Measurements from ENCODE around the gene ADH1B. TPM values are rescaled to one million over a fixed set of nuclear protein-coding genes. Genes with fewer than 3 reads are reported as not detected.

ADH1B gene
- total RNA-seq, 1 experiment from 2014 or later, result 1.0 TPM

GRCh38 chr4:99310389-99310788 lies 10.8 kb downstream of the ADH1B start:
- TF ChIP-seq GRHL2 (CRISPR knock-in tag; IDR thresholded peaks at IDR 0.05; ENCODE audit: insufficient replicate concordance, severe bottlenecking), result no peak
- TF ChIP-seq JUN (CRISPR knock-in tag; IDR thresholded peaks at IDR 0.05), result no peak
- TF ChIP-seq USF1 (CRISPR knock-in tag; IDR thresholded peaks at IDR 0.05), result no peak
- no peak for TF ChIP-seq AFF4 (CRISPR knock-in tag; IDR thresholded peaks at IDR 0.05; ENCODE audit: borderline replicate concordance)
- no peak for TF ChIP-seq JAZF1 (CRISPR knock-in tag; IDR thresholded peaks at IDR 0.05)
- no peak for TF ChIP-seq ZNF281 (CRISPR knock-in tag; IDR thresholded peaks at IDR 0.05)
- no peak for TF ChIP-seq E2F1 (CRISPR knock-in tag; IDR thresholded peaks at IDR 0.05)
- Mint-ChIP-seq H3K9me3 (no peaks in the 10 kb centered on the region), H3K27me3 (ENCODE audit: low read depth) (no peaks in the 10 kb centered on the region), H3K4me3 (peak overlapping the region; percentile 20; the same call in 1 of the 2 replicates), H3K4me1 (peaks cover 21% of the 10 kb centered on the region), H3K36me3 (no peaks in the 10 kb centered on the region), H3K27ac (peak overlapping the region; percentile 5)
- ATAC-seq, result peak; percentile 44; the same call in 1 of the 2 replicates
- DNase-seq (ENCODE audit: low spot score), result no peak
- ChIA-PET CTCF (no interaction called here), POLR2A (no interaction called here)

- H3K4me1 Mint-ChIP-seq, result peaks cover 18% of the 10 kb centered on the region
- DNase-seq (ENCODE audit: low spot score) (no peak), ATAC-seq (no peak)
- H3K4me3 Mint-ChIP-seq, result no peak overlapping the region
- H3K27ac Mint-ChIP-seq, result no peak overlapping the region
- H3K27me3 Mint-ChIP-seq (ENCODE audit: low read depth), result no peaks in the 10 kb centered on the region
- H3K36me3 Mint-ChIP-seq, result peaks cover 4% of the 10 kb centered on the region
- POLR2A ChIA-PET, result no interaction called here
- CTCF ChIA-PET, result no interaction called here
- H3K9me3 Mint-ChIP-seq, result peaks cover 6% of the 10 kb centered on the region
- TF ChIP-seq MXD4 (CRISPR knock-in tag; IDR thresholded peaks at IDR 0.05; ENCODE audit: borderline replicate concordance) (no peak), ZNF121 (CRISPR knock-in tag; IDR thresholded peaks at IDR 0.05) (no peak), MLX (CRISPR knock-in tag; IDR thresholded peaks at IDR 0.05) (no peak), ERG (CRISPR knock-in tag; IDR thresholded peaks at IDR 0.05) (no peak), JUN (CRISPR knock-in tag; IDR thresholded peaks at IDR 0.05) (no peak), GABPB1 (CRISPR knock-in tag; IDR thresholded peaks at IDR 0.05) (no peak), ZMAT4 (CRISPR knock-in tag; IDR thresholded peaks at IDR 0.05) (no peak), NR3C1 (CRISPR knock-in tag; conservative IDR thresholded peaks at IDR 0.05; ENCODE audit: low read depth) (no peak), USF2 (CRISPR knock-in tag; IDR thresholded peaks at IDR 0.05) (no peak), ZNF263 (CRISPR knock-in tag; IDR thresholded peaks at IDR 0.05; ENCODE audit: low read depth) (no peak), RORB (CRISPR knock-in tag; IDR thresholded peaks at IDR 0.05) (no peak), ZNF281 (CRISPR knock-in tag; IDR thresholded peaks at IDR 0.05) (no peak), HMGA2 (CRISPR knock-in tag; IDR thresholded peaks at IDR 0.05) (no peak), NFYB (CRISPR knock-in tag; conservative IDR thresholded peaks at IDR 0.05; ENCODE audit: low read depth) (no peak)
These were observed 15.4 kb downstream of the ADH1B start for GRCh38 chr4:99305638-99306400.

All from WTC11 (cell line).